NOMO-1 treated with DMSO at 0.1 percent for 48 hours (cell line): ENCODE results near the gene CLEC4E.
"Not testable (repeated sequence)": the region's sequence is repeated elsewhere in the genome, so short reads cannot be mapped to it uniquely, and the experiment has no call there.

ENCODE experiments used
- DNase-seq: peaks from one replicate; lab custom pipeline; 2025; ENCODE audit not compliant: unreplicated experiment; lab: John Stamatoyannopoulos, UW

Gene CLEC4E

GRCh38 chr12:8540831-8541230 lies at the start of gene CLEC4E:
Gene CLEC4E (minus strand): TSS chr12:8540905. CDS start chr12:8540797, 108 bp downstream.
- peak; percentile 28 for DNase-seq

- DNase-seq = no peak
Observed at GRCh38 chr12:8589679-8590078, 49.0 kb upstream of the CLEC4E start.

- DNase-seq = not testable (repeated sequence)
Observed at GRCh38 chr12:8584478-8584877, 43.8 kb upstream of the CLEC4E start.

- DNase-seq = no peak
Observed at GRCh38 chr12:8584004-8584403, 43.3 kb upstream of the CLEC4E start.

- DNase-seq = no peak
Observed at GRCh38 chr12:8581098-8581784, 40.5 kb upstream of the CLEC4E start.

- no peak for DNase-seq
Observed at GRCh38 chr12:8577879-8578278, 37.2 kb upstream of the CLEC4E start.

GRCh38 chr12:8572507-8572906 lies 31.8 kb upstream of the CLEC4E start:
- peak; percentile 55 for DNase-seq

GRCh38 chr12:8566525-8566924 lies 25.8 kb upstream of the CLEC4E start:
- DNase-seq = no peak

GRCh38 chr12:8566052-8566451 lies 25.3 kb upstream of the CLEC4E start:
- DNase-seq = peak; percentile 27

GRCh38 chr12:8564656-8565055 lies 24.0 kb upstream of the CLEC4E start:
- DNase-seq = no peak

GRCh38 chr12:8563356-8563755 lies 22.7 kb upstream of the CLEC4E start:
- no peak for DNase-seq

- no peak for DNase-seq
Observed at GRCh38 chr12:8562310-8562709, 21.6 kb upstream of the CLEC4E start.

GRCh38 chr12:8561011-8561410 lies 20.3 kb upstream of the CLEC4E start:
- no peak for DNase-seq

GRCh38 chr12:8559676-8560075 lies 19.0 kb upstream of the CLEC4E start:
- no peak for DNase-seq

GRCh38 chr12:8556531-8557097 lies 15.9 kb upstream of the CLEC4E start:
- no peak for DNase-seq

GRCh38 chr12:8554451-8555195 lies 13.9 kb upstream of the CLEC4E start:
- DNase-seq = no peak

- DNase-seq = no peak
Observed at GRCh38 chr12:8553088-8553627, 12.5 kb upstream of the CLEC4E start.

- DNase-seq = no peak
Observed at GRCh38 chr12:8549381-8549780, 8.7 kb upstream of the CLEC4E start.

GRCh38 chr12:8548192-8548591 lies 7.5 kb upstream of the CLEC4E start:
- DNase-seq = no peak

GRCh38 chr12:8547645-8548044 lies 6.9 kb upstream of the CLEC4E start:
- no peak for DNase-seq

GRCh38 chr12:8546591-8546990 lies 5.9 kb upstream of the CLEC4E start:
- DNase-seq = peak; percentile 12

GRCh38 chr12:8544295-8544694 lies 3.6 kb upstream of the CLEC4E start:
- peak; percentile 66 for DNase-seq
